Left cardiac atrium (tissue), 4 donors: ENCODE measurements around the gene PLCG1. TPM values are rescaled to one million over a fixed set of nuclear protein-coding genes. Genes with fewer than 3 reads are reported as not detected.

ENCODE experiments used
- ATAC-seq, 2 donors: fragments of 200-7000 bp; cut with Tn5 transposase; one replicate each; pipeline ENCODE4 v1.9.1; 2020; ENCODE audit warnings: mild to moderate bottlenecking in 2 of 2, moderate library complexity in 2 of 2
- DNase-seq: peaks from one replicate; pipeline ENCODE4 v3.0.0-alpha.2; 2020
- intact Hi-C, 2 donors: fragments of 100-400 bp; cut with DNase I; formaldehyde crosslinking; loops; one replicate each; pipeline versions ENCODE4 v1.14.1 to v1.15.1; 2022 to 2023
- microRNA-seq, 2 donors: library from miRNA; unstranded; fragments of <30 nt; microRNA quantifications; one replicate each; pipeline ENCODE4 v1.2.0, GENCODE V29; 2020
- total RNA-seq, 2 donors: library from RNA; stranded (reverse); fragmentation: NEBNext Ultra II Directional; extraction: Animal tissue kit (Norgen Biotek cat#: 25700); gene quantifications; one replicate each; pipeline ENCODE4 v1.2.1, GENCODE V29; 2021
- donor health status: DM: no; HTN: yes; CAD: no.
- donor health status: DM: no; HTN: yes; CAD: no; lungs with severe emphysema.
- donor health status: DM: yes; HTN: yes; CAD: no.
- donor health status: Dilated cardiomyopathy.

PLCG1 gene
- total RNA-seq, 2 donors from 2014 or later: 40.0 to 64.8 TPM

- ATAC-seq: no peak
- intact Hi-C loops: no loop called here
- DNase-seq: no peak
These were observed 82.5 kb downstream of the PLCG1 start for GRCh38 chr20:41219824-41220223.

GRCh38 chr20:41221614-41222218 is 84.4 kb downstream of the PLCG1 start:
- DNase-seq (no peak), ATAC-seq (no peak)
- intact Hi-C loops: no loop called here

- ATAC-seq (peak in 1 of 2 donors; percentile 36), DNase-seq (no peak)
- intact Hi-C loops: no loop called here
These were observed 85.0 kb downstream of the PLCG1 start for GRCh38 chr20:41222296-41222695.

- no peak for DNase-seq
- intact Hi-C loops: no loop called here
- ATAC-seq: peak in 1 of 2 donors; percentile 50
These were observed 85.4 kb downstream of the PLCG1 start for GRCh38 chr20:41222703-41223102.

GRCh38 chr20:41223112-41223511 is 85.8 kb downstream of the PLCG1 start:
- DNase-seq (no peak), ATAC-seq (peak in 1 of 2 donors; percentile 47)
- intact Hi-C loops: no loop called here

GRCh38 chr20:41224281-41224680 is 86.9 kb downstream of the PLCG1 start:
- intact Hi-C loops: no loop called here
- no peak for ATAC-seq
- DNase-seq: no peak

GRCh38 chr20:41225091-41225490 is 87.7 kb downstream of the PLCG1 start:
- no peak for DNase-seq
- intact Hi-C loops: no loop called here
- no peak for ATAC-seq

GRCh38 chr20:41226426-41226825 is 89.1 kb downstream of the PLCG1 start:
- intact Hi-C loops: no loop called here
- no peak for ATAC-seq
- DNase-seq: no peak

Small RNAs within 50 kb of the gene (microRNA-seq; reads per million reads assigned to microRNA genes)
- 0 to 0.27 reads per million in 2 donors for gene MIR6871

Other genes with a start within 250 kb of the PLCG1 start
- gene TOP1, start 108.7 kb upstream of the PLCG1 start, total RNA-seq: 10 to 100 TPM; 26.8 to 30.4 TPM
- gene ZHX3, start 180.2 kb downstream of the PLCG1 start, total RNA-seq: 10 to 100 TPM; 32.8 to 34.2 TPM
- gene LPIN3, start 203.3 kb downstream of the PLCG1 start, total RNA-seq: 10 to 100 TPM; 12.1 to 12.9 TPM
- 1 to 10 TPM in 1 of 2 donors, under 1 TPM in 1; 0.44 to 3.4 TPM for gene EMILIN3, start 229.3 kb downstream of the PLCG1 start, total RNA-seq